K562 (cell line): ENCODE results near the gene ANK3. TPM values are rescaled to one million over a fixed set of nuclear protein-coding genes. Genes with fewer than 3 reads are reported as not detected.

Experiments used
- ATF1 ChIP-seq, 2 experiments: fragments of 450-650 bp in 1 of 2; IDR thresholded peaks; 2 replicates each; pipeline ENCODE4 v1.6.1; 2016; ENCODE audit warnings: missing compliant biosample characterization in 1 of 2, missing genetic modification characterization in 1 of 2
- BCLAF1 ChIP-seq, 2 experiments: fragments of 450-650 bp in 1 of 2; IDR thresholded peaks; 2 replicates each; pipeline ENCODE4 v1.6.1; 2011 to 2017; ENCODE audit warnings: low read depth in 2 of 2, antibody characterized with exemption in 1 of 2, borderline replicate concordance in 1 of 2, low read length in 1 of 2, mild to moderate bottlenecking in 1 of 2, mixed read lengths in 1 of 2; ENCODE audit not compliant: control insufficient read depth in 1 of 2
- BCOR ChIP-seq: fragments of 450-650 bp; IDR thresholded peaks from 2 replicates; pipeline ENCODE4 v1.6.1; 2016
- CHCHD3 ChIP-seq: fragments of 250-450 bp; sonication (Bioruptor Pico); IDR thresholded peaks from 2 replicates; pipeline ENCODE4 v2.1.2; 2022; ENCODE audit warnings: mild to moderate bottlenecking
- CREBBP ChIP-seq: IDR thresholded peaks from one replicate; pipeline ENCODE4 v1.6.1; 2012; ENCODE audit warnings: low read depth, mild to moderate bottlenecking, control low read depth, inconsistent platforms, low read length
- EP300 ChIP-seq: IDR thresholded peaks from 2 replicates; pipeline ENCODE4 v1.6.1; 2012; ENCODE audit warnings: low read length, improper control_type of control experiment
- KAT2B ChIP-seq: IDR thresholded peaks from one replicate; pipeline ENCODE4 v1.6.1; 2012; ENCODE audit warnings: low read depth, mild to moderate bottlenecking, control low read depth, inconsistent platforms, low read length, moderate library complexity
- KAT7 ChIP-seq: sonication (generic); formaldehyde crosslinking; IDR thresholded peaks from 2 replicates; pipeline ENCODE4 v1.8.0; 2022; ENCODE audit warnings: missing genetic modification reagents, mild to moderate bottlenecking, borderline replicate concordance
- MEF2A ChIP-seq: IDR thresholded peaks from 2 replicates; pipeline ENCODE4 v1.6.1; 2011; ENCODE audit warnings: low read depth, mild to moderate bottlenecking, low read length, moderate library complexity; ENCODE audit not compliant: control insufficient read depth
- NFRKB ChIP-seq: fragments of 450-650 bp; IDR thresholded peaks from 2 replicates; pipeline ENCODE4 v1.6.1; 2016; ENCODE audit warnings: low read depth
- NR2F6 ChIP-seq: fragments of 450-650 bp; formaldehyde crosslinking; IDR thresholded peaks from 2 replicates; pipeline ENCODE4 v1.4.0; 2020; ENCODE audit warnings: mild to moderate bottlenecking
- SMAD4 ChIP-seq: fragments of 250-450 bp; sonication (Bioruptor Pico); conservative IDR thresholded peaks from 2 replicates; pipeline ENCODE4 v1.8.0; 2021; ENCODE audit warnings: inconsistent platforms, mild to moderate bottlenecking, moderate library complexity
- TEAD4 ChIP-seq, 2 experiments: sonication (generic) in 1 of 2; formaldehyde crosslinking in 1 of 2; IDR thresholded peaks; 2 replicates each; pipeline versions ENCODE4 v1.6.1 to v1.8.0; 2012 to 2022; ENCODE audit warnings: borderline replicate concordance in 1 of 2, inconsistent platforms in 1 of 2, low read length in 1 of 2, mild to moderate bottlenecking in 1 of 2, missing genetic modification reagents in 1 of 2
- ZNF449 ChIP-seq: fragments of 250-450 bp; sonication (Bioruptor Pico); IDR thresholded peaks from 2 replicates; pipeline ENCODE4 v1.8.0; 2022; ENCODE audit warnings: moderate library complexity, mild to moderate bottlenecking, inconsistent platforms
- polyA plus RNA-seq, 8 experiments: library from polyadenylated mRNA; depleted of rRNA in 4 of 8; stranded (reverse) in 5 of 8; unstranded in 3 of 8; fragments of >200 nt; fragmentation: Nextera tagmentation in 2 of 8; fragmentation: Illumina TruSeq in 1 of 8; extraction: Ambion mirVana in 2 of 8; extraction: Trizol in 1 of 8; gene quantifications; 2 replicates each; pipeline versions ENCODE4 v1.2.1 to v1.2.3, GENCODE V29; 2011 to 2014; ENCODE audit warnings: inconsistent platforms in 1 of 8, missing spikeins in 1 of 8
- total RNA-seq, 7 experiments: library from RNA; depleted of rRNA in 6 of 7; stranded (reverse); fragments of >200 nt in 6 of 7; fragmentation: Illumina TruSeq in 2 of 7; extraction: Trizol in 2 of 7; gene quantifications; 2 replicates each; pipeline versions ENCODE4 v1.2.1 to v1.2.3, GENCODE V29; 2011 to 2021; ENCODE audit warnings: low replicate concordance in 1 of 7

Gene ANK3
- total and polyA plus RNA-seq, 9 of the 15 experiments (the other 6 are each of a cell fraction or from before 2014, with no cell fraction given) = 10.0 to 32.3 (median 17.9) TPM

- TF ChIP-seq KAT7 (CRISPR knock-in tag) (no peak), NR2F6 (CRISPR knock-in tag) (no peak), CHCHD3 (CRISPR knock-in tag) (no peak), SMAD4 (no peak), CREBBP (no peak), KAT2B (no peak), BCOR (no peak), ZNF449 (CRISPR knock-in tag) (no peak), ATF1 (CRISPR knock-in tag; IDR thresholded peaks at IDR 0.05) (no peak), ATF1 (tag; IDR thresholded peaks at IDR 0.05) (no peak), NFRKB (no peak), MEF2A (no peak), EP300 (no peak), BCLAF1 (IDR thresholded peaks at IDR 0.05; ENCODE audit: borderline replicate concordance in 1 of 2, control insufficient read depth in 1 of 2, low read depth in 2 of 2, low read length in 1 of 2) (no peak), TEAD4 (IDR thresholded peaks at IDR 0.05; ENCODE audit: low read length) (no peak), TEAD4 (CRISPR knock-in tag; IDR thresholded peaks at IDR 0.05; ENCODE audit: borderline replicate concordance) (no peak)
Observed at GRCh38 chr10:60041489-60042133, 348.1 kb downstream of the ANK3 start (continued).
